ENCODE data around the gene SYP.

DNA sequence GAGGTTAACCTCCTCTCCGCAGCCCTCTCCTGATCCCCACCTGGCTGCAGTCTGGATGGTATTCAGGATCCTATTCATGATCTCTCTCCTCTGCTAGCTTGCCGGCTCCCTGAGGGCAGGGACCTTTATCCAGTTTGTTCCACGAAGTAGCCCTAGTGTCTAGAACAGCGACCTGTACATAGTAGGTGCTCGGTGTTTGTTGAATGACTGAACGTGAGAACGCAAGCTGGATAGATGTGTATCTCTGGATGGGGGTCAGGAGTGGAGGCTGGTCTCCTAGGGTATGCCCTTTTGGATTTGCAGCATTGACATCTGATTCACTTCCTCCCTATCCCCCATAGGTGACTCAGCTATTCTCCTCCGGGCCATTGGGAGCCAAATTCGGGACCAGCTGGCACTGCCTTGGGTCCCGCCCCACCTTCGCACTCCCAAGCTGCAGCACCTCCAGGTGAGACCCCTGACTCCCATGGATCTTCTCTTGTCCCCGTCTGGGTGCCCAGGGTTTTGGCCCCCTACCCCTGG is 42.6 kb upstream of the SYP start:
- TF ChIP-seq, protein P1, sequence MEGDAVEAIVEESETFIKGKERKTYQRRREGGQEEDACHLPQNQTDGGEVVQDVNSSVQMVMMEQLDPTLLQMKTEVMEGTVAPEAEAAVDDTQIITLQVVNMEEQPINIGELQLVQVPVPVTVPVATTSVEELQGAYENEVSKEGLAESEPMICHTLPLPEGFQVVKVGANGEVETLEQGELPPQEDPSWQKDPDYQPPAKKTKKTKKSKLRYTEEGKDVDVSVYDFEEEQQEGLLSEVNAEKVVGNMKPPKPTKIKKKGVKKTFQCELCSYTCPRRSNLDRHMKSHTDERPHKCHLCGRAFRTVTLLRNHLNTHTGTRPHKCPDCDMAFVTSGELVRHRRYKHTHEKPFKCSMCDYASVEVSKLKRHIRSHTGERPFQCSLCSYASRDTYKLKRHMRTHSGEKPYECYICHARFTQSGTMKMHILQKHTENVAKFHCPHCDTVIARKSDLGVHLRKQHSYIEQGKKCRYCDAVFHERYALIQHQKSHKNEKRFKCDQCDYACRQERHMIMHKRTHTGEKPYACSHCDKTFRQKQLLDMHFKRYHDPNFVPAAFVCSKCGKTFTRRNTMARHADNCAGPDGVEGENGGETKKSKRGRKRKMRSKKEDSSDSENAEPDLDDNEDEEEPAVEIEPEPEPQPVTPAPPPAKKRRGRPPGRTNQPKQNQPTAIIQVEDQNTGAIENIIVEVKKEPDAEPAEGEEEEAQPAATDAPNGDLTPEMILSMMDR (IDR thresholded peaks at IDR 0.05), result no peak
- no peak for TF ChIP-seq POLR2A (IDR thresholded peaks at IDR 0.05; ENCODE audit: low read depth)
- TF ChIP-seq EP300 (IDR thresholded peaks at IDR 0.05), result no peak
- TF ChIP-seq POLR2AphosphoS5 (IDR thresholded peaks at IDR 0.05), result no peak
